HG03175 (cell line): Measurements from ENCODE around the gene HPCA.

Experiments
- ATAC-seq: cut with Tn5 transposase; IDR thresholded peaks from one replicate; pipeline ENCODE4 v1.9.1; 2021; ENCODE audit warnings: mild to moderate bottlenecking, moderate library complexity; ENCODE audit not compliant: unreplicated experiment

Gene HPCA

GRCh38 chr1:32888677-32889420, 2.6 kb downstream of the HPCA start:
- ATAC-seq: no peak

DNA sequence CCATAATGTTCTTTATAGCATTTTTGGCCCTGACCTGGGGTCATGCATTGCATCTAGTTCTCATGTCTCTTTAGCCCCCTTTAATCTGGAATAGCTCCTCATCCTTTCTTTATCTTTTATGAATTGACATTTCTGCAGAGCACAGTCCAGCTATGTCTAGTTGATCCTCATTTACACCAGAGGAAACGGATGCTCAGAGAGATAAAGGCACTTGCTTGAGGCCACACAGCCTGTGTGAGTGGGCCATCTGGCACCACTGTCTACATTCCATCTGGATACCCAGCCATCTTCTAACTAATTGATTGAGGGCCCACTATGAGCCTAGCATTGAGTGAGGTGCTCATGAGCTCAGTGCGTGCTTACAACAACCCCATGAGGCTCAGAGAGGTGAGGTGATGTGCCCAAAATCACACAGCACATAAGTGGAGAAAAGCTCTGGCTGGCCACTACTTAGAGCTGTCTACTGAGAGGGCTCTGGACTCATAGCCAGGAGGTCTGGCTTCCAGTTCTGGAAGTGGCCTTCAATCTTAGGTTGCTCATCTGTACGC, 3.5 kb downstream of the HPCA start:
- no peak for ATAC-seq

DNA sequence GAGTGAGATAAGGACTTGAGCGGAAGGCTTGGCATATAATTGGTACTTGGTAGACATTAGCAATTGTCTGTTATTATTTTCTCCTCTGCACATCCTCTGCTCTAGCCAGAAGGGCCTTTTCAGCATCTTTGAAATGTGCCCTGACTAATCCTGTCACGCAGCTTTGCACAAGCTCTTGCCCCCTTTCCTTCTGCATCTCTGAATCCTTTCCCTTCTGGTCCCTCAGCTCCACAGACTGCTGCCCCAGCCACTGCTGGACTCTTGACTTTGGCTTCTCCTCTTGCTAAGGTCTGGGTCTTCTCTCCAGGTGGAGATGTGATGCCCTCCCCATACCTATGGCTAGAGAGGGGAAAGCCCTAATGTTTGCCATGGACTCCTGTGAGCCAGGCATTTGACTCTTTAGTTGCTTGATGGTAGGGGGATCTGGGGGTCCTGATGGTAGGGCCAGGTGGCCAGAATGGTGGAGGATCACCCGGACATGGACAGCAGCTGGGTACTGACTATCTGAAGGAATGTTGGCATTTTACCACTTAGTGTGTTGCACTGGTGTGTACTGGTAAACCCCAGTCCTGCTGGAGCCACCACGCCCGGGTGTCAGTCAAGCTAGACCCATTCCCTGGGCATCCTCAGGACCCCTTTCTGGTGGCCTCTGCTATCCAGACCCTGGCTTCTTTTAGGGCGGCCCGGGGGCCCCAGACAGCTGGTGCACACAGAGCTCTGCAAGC, 4.4 kb downstream of the HPCA start:
- no peak for ATAC-seq

DNA sequence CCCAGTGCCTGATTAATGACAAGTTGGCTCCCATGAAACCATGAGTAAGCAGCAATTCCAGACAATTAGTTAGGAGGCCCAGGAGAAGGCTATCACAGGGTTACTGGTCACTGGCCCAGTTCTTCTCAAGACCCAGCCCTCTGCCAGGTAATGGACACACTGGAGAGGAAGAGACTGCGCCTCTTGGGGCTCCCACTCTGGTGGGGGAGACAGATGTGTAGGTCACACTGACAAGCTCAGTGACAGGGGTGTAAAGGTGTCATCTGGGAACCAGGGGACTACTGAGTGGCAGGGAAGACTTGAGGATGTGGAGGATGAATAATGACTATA, 4.9 kb downstream of the HPCA start:
- ATAC-seq: no peak

DNA sequence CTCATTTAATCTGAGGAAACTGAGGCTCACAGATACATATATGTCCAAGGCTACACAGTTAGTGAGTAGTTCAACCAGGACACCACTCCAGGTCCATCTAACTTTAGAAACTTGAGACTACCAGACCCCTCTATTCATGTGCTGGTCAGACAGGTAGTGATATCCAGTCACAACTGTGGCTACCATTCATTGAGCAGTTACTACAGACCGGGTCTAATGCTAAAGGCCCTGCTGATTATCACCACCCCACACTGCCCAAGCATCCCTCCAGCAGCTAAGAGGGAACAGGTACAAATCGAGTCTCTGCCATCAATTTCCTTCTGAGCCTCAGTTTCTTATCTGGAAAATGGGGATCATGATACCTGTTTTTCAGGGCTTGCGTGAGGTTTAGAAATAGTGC, 5.3 kb downstream of the HPCA start:
- no peak for ATAC-seq

DNA sequence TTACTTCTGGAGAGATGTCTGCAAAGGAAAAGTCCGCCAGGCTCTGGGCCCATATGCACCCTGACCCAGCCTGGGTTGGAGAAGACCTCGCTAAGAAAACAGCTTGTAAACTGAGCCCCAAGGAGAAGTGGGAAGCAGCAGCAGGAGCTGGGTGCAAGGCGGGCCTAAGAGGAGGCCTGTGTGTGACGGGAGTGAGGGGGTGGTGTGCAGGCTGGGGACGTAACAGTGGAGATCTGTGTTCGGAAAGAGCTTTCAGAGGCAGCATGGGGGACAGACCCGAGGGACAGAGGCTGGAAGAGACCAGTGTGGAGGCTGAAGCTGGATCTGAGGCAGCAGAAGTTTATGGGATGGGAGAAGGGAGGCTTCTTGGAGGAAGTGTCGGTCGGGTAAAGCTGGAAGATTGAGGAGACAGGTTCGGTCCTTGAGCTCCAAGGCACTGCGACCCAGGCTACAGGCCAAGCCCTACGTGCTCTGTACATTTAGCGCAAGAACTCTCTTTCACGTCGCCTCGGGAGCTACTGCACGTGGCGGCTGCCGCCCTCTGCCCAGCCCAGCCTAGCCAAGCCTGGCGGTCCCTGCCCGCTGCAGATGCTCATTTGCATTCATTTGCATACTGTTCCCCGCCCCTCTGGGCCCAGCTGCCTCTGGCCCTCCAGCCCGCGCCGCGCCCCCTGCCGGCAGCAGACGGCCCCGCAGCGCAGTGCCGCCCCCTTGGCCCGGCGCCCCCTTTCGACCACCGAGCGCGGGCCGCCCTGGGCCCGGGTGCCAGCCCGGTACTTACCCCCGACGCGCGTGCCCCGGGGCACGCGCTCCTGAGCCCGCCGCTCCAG, 6.3 kb downstream of the HPCA start:
- ATAC-seq: no peak

GRCh38 chr1:32893198-32894018, 7.1 kb downstream of the HPCA start:
- no peak for ATAC-seq

GRCh38 chr1:32894019-32894600, 7.8 kb downstream of the HPCA start:
- no peak for ATAC-seq

GRCh38 chr1:32894681-32895080, 8.4 kb downstream of the HPCA start:
- no peak for ATAC-seq

DNA sequence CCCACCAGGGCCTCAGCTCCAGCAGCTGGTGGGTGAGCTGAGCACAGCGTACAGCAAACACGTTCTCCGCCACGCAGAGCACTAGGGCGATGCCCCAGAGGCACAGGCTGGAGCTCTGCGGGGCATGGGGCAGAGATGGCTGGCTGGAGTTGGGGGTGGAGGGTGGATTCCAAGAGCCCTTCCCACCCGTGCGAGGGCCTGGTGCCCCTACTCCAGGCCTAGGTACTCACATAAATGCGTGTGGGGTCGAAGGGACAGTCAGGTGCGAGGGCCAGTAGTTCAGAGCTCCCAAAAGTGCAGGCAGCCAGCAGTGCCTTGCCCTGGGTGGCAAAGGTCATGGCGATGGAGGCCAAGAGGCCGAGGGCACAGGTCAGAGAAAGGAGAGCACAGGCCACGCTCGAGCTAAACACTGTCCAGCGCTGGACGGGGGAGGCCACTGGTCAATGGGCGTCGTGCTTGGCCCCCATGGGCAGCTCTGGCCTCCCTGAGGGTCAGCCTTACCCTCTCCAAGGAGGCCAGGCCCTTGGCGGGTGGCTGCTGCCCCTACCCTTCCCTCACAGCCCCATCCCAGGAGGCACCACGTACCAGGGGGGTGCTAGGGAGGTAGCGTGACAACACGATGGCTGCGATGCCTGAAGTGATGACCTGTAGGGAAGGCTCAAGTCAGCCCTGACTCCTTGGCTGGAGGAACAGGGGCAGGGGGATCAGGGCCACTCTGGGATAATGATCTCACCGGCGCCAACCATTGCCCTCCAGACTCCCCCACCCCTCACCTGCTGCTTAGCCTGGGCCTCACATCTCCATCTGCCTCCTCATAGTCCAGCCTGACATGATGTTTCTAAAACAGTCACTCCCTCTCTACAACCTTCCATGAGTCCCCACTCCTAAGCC, 9.3 kb downstream of the HPCA start:
- no peak for ATAC-seq

- no peak for ATAC-seq
Measured at GRCh38 chr1:32896451-32896850, 10.2 kb downstream of the HPCA start.

GRCh38 chr1:32897082-32898049, 11.1 kb downstream of the HPCA start:
- ATAC-seq: no peak

- no peak for ATAC-seq
Measured at GRCh38 chr1:32898056-32898455, 11.8 kb downstream of the HPCA start.

GRCh38 chr1:32898958-32899357, 12.7 kb downstream of the HPCA start:
- no peak for ATAC-seq

GRCh38 chr1:32899586-32900296, 13.4 kb downstream of the HPCA start:
- no peak for ATAC-seq

- no peak for ATAC-seq
Measured at GRCh38 chr1:32900371-32900955, 14.2 kb downstream of the HPCA start.
